CD4-positive, alpha-beta memory T cell (primary cell): ENCODE results near the gene ACAP2. TPM values are rescaled to one million over a fixed set of nuclear protein-coding genes. Genes with fewer than 3 reads are reported as not detected.

Source experiments
- CTCF ChIA-PET: fragments of 350-600 bp; sonication (Branson Sonifier 250); formaldehyde crosslinking; loops from one replicate; lab custom pipeline; 2021; ENCODE audit warnings: inconsistent platforms; ENCODE audit not compliant: partially characterized antibody; lab: Charles Lee
- POLR2A ChIA-PET: fragments of 350-600 bp; sonication (Branson Sonifier 250); formaldehyde crosslinking; loops from one replicate; lab custom pipeline; 2021; ENCODE audit not compliant: partially characterized antibody; lab: Charles Lee
- DNase-seq, 5 donors: peaks; one replicate each; pipeline versions ENCODE4 v3.0.0 to v3.0.0-alpha.2; 2020 to 2022; ENCODE audit warnings: mixed read lengths in 1 of 5
- H3K27ac ChIP-seq: one replicate; pipeline ENCODE4 v1.7.0; 2013; ENCODE audit warnings: low read depth, low read length
- H3K27me3 ChIP-seq: 2 replicates; pipeline ENCODE4 v1.7.0; 2013; ENCODE audit warnings: mild to moderate bottlenecking, low read length, moderate library complexity; ENCODE audit not compliant: insufficient read depth
- H3K36me3 ChIP-seq: 2 replicates; pipeline ENCODE4 v1.7.0; 2013; ENCODE audit warnings: mild to moderate bottlenecking, low read length, moderate library complexity; ENCODE audit not compliant: insufficient read depth
- H3K4me1 ChIP-seq: 2 replicates; pipeline ENCODE4 v1.7.0; 2013; ENCODE audit warnings: mild to moderate bottlenecking, low read length, moderate library complexity; ENCODE audit not compliant: insufficient read depth
- H3K4me3 ChIP-seq, 2 donors: one replicate each; pipeline ENCODE4 v1.7.0; 2013; ENCODE audit warnings: low read length in 2 of 2, mild to moderate bottlenecking in 1 of 2
- H3K9me3 ChIP-seq, 2 donors: one replicate each; pipeline ENCODE4 v1.7.0; 2013; ENCODE audit warnings: low read length in 2 of 2, control low read depth in 1 of 2; ENCODE audit not compliant: control insufficient read depth in 1 of 2
- H3K27ac Mint-ChIP-seq, 7 donors: one replicate each; pipeline ENCODE4 v1.8.0; 2020 to 2021; ENCODE audit warnings: mixed read lengths in 7 of 7, mild to moderate bottlenecking in 6 of 7, inconsistent platforms in 3 of 7, moderate library complexity in 3 of 7
- H3K27me3 Mint-ChIP-seq, 2 donors: one replicate each; pipeline ENCODE4 v1.8.0; 2020 to 2021; ENCODE audit warnings: mixed read lengths in 2 of 2
- H3K36me3 Mint-ChIP-seq, 2 donors: one replicate each; pipeline ENCODE4 v1.8.0; 2020 to 2021; ENCODE audit warnings: mixed read lengths in 2 of 2, inconsistent platforms in 1 of 2, mild to moderate bottlenecking in 1 of 2
- H3K4me1 Mint-ChIP-seq, 4 donors: one replicate each; pipeline ENCODE4 v1.8.0; 2020 to 2021; ENCODE audit warnings: mixed read lengths in 4 of 4, mild to moderate bottlenecking in 1 of 4
- H3K4me3 Mint-ChIP-seq, 8 donors: one replicate each; pipeline ENCODE4 v1.8.0; 2020 to 2021; ENCODE audit warnings: mixed read lengths in 8 of 8, mild to moderate bottlenecking in 7 of 8, moderate library complexity in 6 of 8, inconsistent platforms in 3 of 8
- H3K9me3 Mint-ChIP-seq, 8 donors: one replicate each; pipeline ENCODE4 v1.8.0; 2020 to 2021; ENCODE audit warnings: mixed read lengths in 8 of 8, mild to moderate bottlenecking in 5 of 8, inconsistent platforms in 3 of 8, moderate library complexity in 1 of 8
- intact Hi-C: fragments of 100-400 bp; cut with micrococcal nuclease; formaldehyde crosslinking; loops from one replicate; pipeline ENCODE4 v1.15.1; 2023
- polyA plus RNA-seq, 2 donors: library from polyadenylated mRNA; unstranded; fragments of 300-500 nt; fragmentation: Illumina TruSeq; gene quantifications; one replicate each; pipeline ENCODE4 v1.2.3, GENCODE V29; 2021
- total RNA-seq, 2 experiments: library from RNA; stranded (reverse); gene quantifications; one replicate each; pipeline ENCODE4 v1.2.3, GENCODE V29; 2021

ACAP2 gene
- total and polyA plus RNA-seq, 4 experiments from 2014 or later, result 40.9 to 73.5 (median 63.1) TPM

DNA sequence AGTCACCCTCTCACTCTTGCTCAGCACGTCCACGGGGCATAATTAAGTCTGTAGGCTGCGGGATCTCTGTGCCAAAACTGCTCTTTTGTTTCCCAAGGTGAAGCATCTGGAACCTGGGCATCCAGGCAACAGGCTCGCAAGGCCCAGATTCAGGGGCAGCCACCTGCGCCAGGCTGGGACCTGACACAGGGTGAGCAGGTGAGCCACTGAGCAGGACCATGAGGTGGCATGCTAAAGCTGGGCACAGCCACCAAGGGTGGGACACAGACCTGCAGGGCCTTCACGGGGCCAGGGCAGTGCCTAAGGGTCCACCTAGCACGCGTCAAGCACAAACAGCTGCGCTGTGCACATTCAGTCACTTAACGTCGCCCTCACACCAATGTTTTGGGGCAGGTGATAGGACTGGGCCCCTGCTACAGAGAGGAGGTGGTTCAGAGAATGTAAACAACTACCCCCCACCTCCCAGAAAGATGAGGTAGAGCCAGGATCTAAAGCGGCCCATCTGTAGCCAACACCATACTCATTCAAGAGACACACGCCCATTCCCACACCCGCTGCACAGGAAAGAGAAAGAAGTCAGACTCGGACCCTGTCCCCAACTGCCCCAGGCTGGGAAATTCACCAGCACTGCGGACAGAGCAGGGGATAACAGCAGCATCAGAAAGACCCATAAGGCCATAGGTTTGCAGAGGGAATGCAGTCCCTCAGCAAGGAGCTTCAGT is 188.2 kb downstream of the ACAP2 start:
- no peak overlapping the region for H3K27ac ChIP-seq
- H3K27ac Mint-ChIP-seq, result peak overlapping the region in 2 of 7 donors; percentile 24 to 32
- no peak overlapping the region for H3K4me3 ChIP-seq
- H3K27me3 ChIP-seq, result no peaks in the 10 kb centered on the region
- DNase-seq, result no peak
- no peaks in the 10 kb centered on the region for H3K36me3 ChIP-seq
- H3K27me3 Mint-ChIP-seq, result no peaks in the 10 kb centered on the region
- ChIA-PET POLR2A (interaction anchor here (3.1 kb wide), 1 partner anchor 568 kb away, joined by 18 read pairs; the partner anchor contains the start of gene FAM43A), CTCF (interaction anchor here (4.9 kb wide), 1 partner anchor 571 kb away, joined by 48 read pairs; no protein-coding TSS in a partner anchor)
- intact Hi-C loops, result loop anchor here (5.0 kb wide), 1 partner anchor 922 kb away; no protein-coding TSS in a partner anchor
- H3K9me3 ChIP-seq, result no peaks in the 10 kb centered on the region
- H3K36me3 Mint-ChIP-seq, result no peaks in the 10 kb centered on the region
- peak overlapping the region in 1 of 8 donors; percentile 17 for H3K4me3 Mint-ChIP-seq
- H3K9me3 Mint-ChIP-seq, result no peaks in the 10 kb centered on the region
- peaks cover 17% of the 10 kb centered on the region for H3K4me1 ChIP-seq
- H3K4me1 Mint-ChIP-seq, result peaks cover 13 to 27% (median 19%) of the 10 kb centered on the region in 4 donors

DNA sequence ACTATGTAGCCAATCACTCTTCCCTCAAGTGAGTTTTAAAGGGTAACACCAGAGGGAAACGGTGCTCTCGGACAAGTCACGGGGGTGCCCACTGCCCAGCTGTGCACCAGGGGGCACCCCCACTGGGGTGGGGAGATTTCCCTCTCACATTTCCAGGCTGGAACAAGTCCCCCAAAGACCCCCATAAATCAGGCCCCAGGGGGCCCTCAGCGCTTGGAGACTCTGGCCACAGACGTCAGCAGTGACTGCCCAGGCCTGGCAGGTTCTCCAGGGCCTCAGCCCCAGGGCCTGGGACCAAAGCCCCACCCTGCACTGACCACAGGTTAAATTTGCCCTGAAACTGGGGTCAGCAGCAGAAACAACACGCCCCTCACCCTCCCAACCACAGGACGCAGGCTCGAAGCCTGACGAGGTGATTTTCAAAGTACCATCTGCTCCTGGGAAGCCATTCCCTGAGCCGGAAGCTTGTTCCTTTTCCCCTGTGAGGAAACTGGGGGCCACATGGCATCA is 188.8 kb downstream of the ACAP2 start:
- no peaks in the 10 kb centered on the region for H3K9me3 Mint-ChIP-seq
- H3K27ac Mint-ChIP-seq, result peak overlapping the region in 2 of 7 donors; percentile 24 to 52
- Histone ChIP-seq H3K4me1 (peaks cover 11% of the 10 kb centered on the region), H3K27me3 (no peaks in the 10 kb centered on the region), H3K36me3 (no peaks in the 10 kb centered on the region), H3K4me3 (no peak overlapping the region), H3K9me3 (no peaks in the 10 kb centered on the region), H3K27ac (no peak overlapping the region)
- ChIA-PET POLR2A (no interaction called here), CTCF (no interaction called here)
- no peaks in the 10 kb centered on the region for H3K36me3 Mint-ChIP-seq
- H3K4me1 Mint-ChIP-seq, result peaks cover 13 to 29% (median 19%) of the 10 kb centered on the region in 4 donors
- intact Hi-C loops, result no loop called here
- no peak for DNase-seq
- no peak overlapping the region for H3K4me3 Mint-ChIP-seq
- H3K27me3 Mint-ChIP-seq, result no peaks in the 10 kb centered on the region

DNA sequence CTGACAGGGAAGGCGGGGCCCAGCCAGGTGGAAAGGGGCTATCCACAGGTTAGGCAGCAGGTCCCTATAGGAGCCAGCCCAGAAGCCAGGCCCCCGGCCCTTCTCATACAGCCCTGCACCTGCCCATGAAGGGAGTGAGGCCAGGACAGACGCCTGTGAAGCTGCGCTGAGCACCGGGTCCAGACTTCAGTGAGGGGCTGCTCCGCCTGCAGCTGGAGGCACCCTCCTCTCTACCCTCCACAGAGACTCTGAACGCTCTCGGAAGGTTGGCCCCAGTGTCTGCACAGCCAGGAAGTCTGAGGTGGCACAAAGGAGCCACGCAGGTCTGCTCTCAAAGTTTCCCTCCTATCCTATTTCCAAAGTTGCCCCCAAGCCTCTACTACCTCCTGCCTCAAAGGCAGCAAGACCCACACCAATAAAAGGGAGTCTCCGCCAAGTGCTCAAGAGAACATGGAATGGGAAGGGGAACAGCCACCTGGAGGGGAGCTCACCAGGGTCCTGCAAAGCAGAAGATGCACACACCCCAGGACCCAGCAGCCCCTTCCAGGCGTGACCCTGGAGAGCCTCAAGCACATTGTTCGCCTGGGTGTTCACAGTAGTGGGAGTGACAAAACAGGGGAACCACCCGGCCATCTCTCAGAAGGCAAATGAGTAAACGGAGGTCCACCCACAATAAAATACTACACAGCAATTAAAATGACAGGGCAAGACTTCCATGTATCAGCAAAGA is 191.3 kb downstream of the ACAP2 start:
- H3K36me3 ChIP-seq, result no peaks in the 10 kb centered on the region
- POLR2A ChIA-PET, result no interaction called here
- DNase-seq, result no peak
- intact Hi-C loops, result no loop called here
- Mint-ChIP-seq H3K27me3 (no peaks in the 10 kb centered on the region), H3K36me3 (peaks cover 0 to 4% of the 10 kb centered on the region in 2 donors), H3K9me3 (no peaks in the 10 kb centered on the region), H3K27ac (peak overlapping the region in 2 of 7 donors; percentile 31 to 51), H3K4me1 (peaks cover 8 to 16% (median 12%) of the 10 kb centered on the region in 4 donors), H3K4me3 (no peak overlapping the region)
- no peaks in the 10 kb centered on the region for H3K27me3 ChIP-seq
- H3K9me3 ChIP-seq, result no peaks in the 10 kb centered on the region
- H3K27ac ChIP-seq, result no peak overlapping the region
- no peak overlapping the region for H3K4me3 ChIP-seq
- peaks cover 4% of the 10 kb centered on the region for H3K4me1 ChIP-seq
- CTCF ChIA-PET, result interaction anchor here (1.1 kb wide), 1 partner anchor 564 kb away, joined by 3 read pairs; no protein-coding TSS in a partner anchor

GRCh38 chr3:195250473-195251251 is 192.2 kb downstream of the ACAP2 start:
- DNase-seq, result no peak
- H3K36me3 Mint-ChIP-seq, result peaks cover 3 to 11% of the 10 kb centered on the region in 2 donors
- peak overlapping the region in 3 of 8 donors; percentile 28 to 64 (median 55) for H3K4me3 Mint-ChIP-seq
- no peaks in the 10 kb centered on the region for H3K27me3 ChIP-seq
- no peak overlapping the region for H3K27ac ChIP-seq
- intact Hi-C loops, result no loop called here
- no peak overlapping the region for H3K4me3 ChIP-seq
- POLR2A ChIA-PET, result interaction anchor here (1.3 kb wide), 1 partner anchor 20 kb away, joined by 3 read pairs; the partner anchor contains the start of gene XXYLT1
- peak overlapping the region in 4 of 7 donors; percentile 18 to 39 (median 29) for H3K27ac Mint-ChIP-seq
- H3K9me3 ChIP-seq, result no peaks in the 10 kb centered on the region
- no peaks in the 10 kb centered on the region for H3K27me3 Mint-ChIP-seq
- H3K4me1 Mint-ChIP-seq, result peaks cover 8 to 16% (median 12%) of the 10 kb centered on the region in 4 donors
- H3K4me1 ChIP-seq, result peaks cover 4% of the 10 kb centered on the region
- no peaks in the 10 kb centered on the region for H3K36me3 ChIP-seq
- CTCF ChIA-PET, result interaction anchor here (0.9 to 1.0 kb wide), 2 partner anchors 21 to 563 kb away, joined by 3 to 4 read pairs; partner anchors contain the start of gene XXYLT1
- H3K9me3 Mint-ChIP-seq, result no peaks in the 10 kb centered on the region

DNA sequence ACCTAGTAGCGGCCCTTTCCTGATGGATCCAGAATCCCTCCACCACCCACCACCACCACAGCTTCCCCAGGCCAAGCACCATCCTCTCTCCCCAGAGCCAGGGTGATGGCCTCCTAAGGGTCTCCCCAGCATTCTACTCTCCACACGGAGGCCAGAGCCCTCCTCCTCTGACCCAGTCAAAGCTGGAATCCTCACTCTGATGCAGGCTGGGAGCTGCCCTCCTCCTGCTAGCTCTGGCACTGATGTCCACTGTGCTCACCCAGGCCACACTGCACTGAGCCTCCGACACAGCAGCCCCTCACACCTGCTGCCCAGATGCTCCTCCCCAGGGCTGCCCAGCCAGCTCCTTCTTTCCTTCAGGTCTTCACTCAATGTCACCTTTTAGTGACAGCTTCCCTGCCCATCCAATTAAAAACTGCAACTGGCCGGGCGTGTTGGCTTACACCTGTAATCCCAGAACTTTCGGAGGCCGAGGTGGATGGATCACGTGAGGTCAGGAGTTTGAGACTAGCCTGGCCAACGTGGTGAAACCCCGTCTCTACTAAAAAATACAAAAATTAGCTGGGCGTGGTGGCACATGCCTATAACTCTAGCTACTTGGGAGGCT is 192.9 kb downstream of the ACAP2 start:
- DNase-seq, result no peak
- Histone ChIP-seq H3K4me3 (no peak overlapping the region), H3K36me3 (no peaks in the 10 kb centered on the region), H3K27ac (no peak overlapping the region), H3K4me1 (peaks cover 4% of the 10 kb centered on the region), H3K9me3 (no peaks in the 10 kb centered on the region), H3K27me3 (no peaks in the 10 kb centered on the region)
- H3K9me3 Mint-ChIP-seq, result no peaks in the 10 kb centered on the region
- H3K4me1 Mint-ChIP-seq, result peaks cover 8 to 16% (median 12%) of the 10 kb centered on the region in 4 donors
- H3K36me3 Mint-ChIP-seq, result peaks cover 3 to 14% of the 10 kb centered on the region in 2 donors
- CTCF ChIA-PET, result interaction anchor here (0.6 to 1.0 kb wide), 3 partner anchors 21 to 1318 kb away, joined by 3 to 4 read pairs (median 4); partner anchors contain the start of gene XXYLT1
- intact Hi-C loops, result no loop called here
- H3K27ac Mint-ChIP-seq, result no peak overlapping the region
- no peaks in the 10 kb centered on the region for H3K27me3 Mint-ChIP-seq
- POLR2A ChIA-PET, result interaction anchor here (1.3 kb wide), 1 partner anchor 21 kb away, joined by 3 read pairs; the partner anchor contains the start of gene XXYLT1
- H3K4me3 Mint-ChIP-seq, result no peak overlapping the region

DNA sequence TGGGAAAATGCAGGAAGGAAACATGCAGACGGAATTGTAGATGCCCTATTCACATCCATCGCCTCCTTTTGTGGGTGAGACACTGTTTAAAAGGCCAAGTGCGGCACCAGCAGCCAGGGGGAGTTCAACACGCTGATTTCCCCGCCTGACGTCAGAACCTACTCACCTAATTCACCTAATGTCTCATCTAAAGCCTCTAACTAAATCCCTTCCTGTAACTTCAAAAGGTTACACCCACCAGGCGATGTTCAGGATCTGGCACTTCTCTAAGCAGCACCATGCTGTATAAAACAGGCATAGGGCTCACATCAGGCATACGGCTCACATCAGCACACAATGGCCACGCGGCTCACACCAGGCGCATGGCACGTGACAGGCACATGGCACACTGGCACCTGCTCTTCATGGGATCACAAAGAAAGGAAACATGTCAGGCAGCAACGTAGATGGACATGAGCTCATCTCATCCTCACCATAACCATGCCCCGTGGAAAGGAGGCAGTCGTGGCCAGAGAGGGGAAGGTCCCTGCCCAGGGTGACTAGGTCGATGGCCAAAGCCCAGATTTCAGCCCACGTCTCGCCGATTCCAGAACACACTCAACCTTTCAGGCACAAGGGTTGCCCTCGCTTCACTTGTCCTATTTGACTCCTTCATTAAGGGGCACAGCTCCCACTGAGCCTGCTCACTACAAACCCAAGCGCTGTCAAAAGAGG is 193.6 kb downstream of the ACAP2 start:
- intact Hi-C loops, result no loop called here
- POLR2A ChIA-PET, result interaction anchor here (1.3 kb wide), 1 partner anchor 22 kb away, joined by 3 read pairs; the partner anchor contains the start of gene XXYLT1
- H3K4me3 ChIP-seq, result no peak overlapping the region
- no peaks in the 10 kb centered on the region for H3K27me3 ChIP-seq
- H3K4me1 ChIP-seq, result peaks cover 4% of the 10 kb centered on the region
- no peak for DNase-seq
- H3K36me3 ChIP-seq, result no peaks in the 10 kb centered on the region
- Mint-ChIP-seq H3K4me1 (peaks cover 7 to 15% (median 11%) of the 10 kb centered on the region in 4 donors), H3K4me3 (no peak overlapping the region), H3K9me3 (no peaks in the 10 kb centered on the region), H3K27ac (peak overlapping the region in 1 of 7 donors; percentile 44), H3K27me3 (no peaks in the 10 kb centered on the region), H3K36me3 (peaks cover 3 to 14% of the 10 kb centered on the region in 2 donors)
- H3K9me3 ChIP-seq, result no peaks in the 10 kb centered on the region
- H3K27ac ChIP-seq, result no peak overlapping the region
- CTCF ChIA-PET, result interaction anchor here (0.6 to 0.9 kb wide), 2 partner anchors 22 to 1319 kb away, joined by 3 to 4 read pairs; partner anchors contain the start of gene XXYLT1
